Measurements from ENCODE around the gene YY2.

Gene YY2

GRCh38 chrX:21839334-21840192, 16.2 kb upstream of the YY2 start, which contains the start of gene MBTPS2:
TSS of gene MBTPS2 (plus strand) at chrX:21839617. CDS start at chrX:21839735, 118 bp downstream.
- Histone ChIP-seq H3K27ac (ENCODE audit: low read length) (peak within 1 kb of the TSS; percentile 35), H3K4me3 (ENCODE audit: low read length) (peak within 1 kb of the TSS; percentile 57), H3K36me3 (ENCODE audit: control insufficient read depth, low read depth, low read length) (no peaks in the 10 kb centered on the region), H3K9me3 (ENCODE audit: control insufficient read depth, low read depth, low read length) (peaks cover 15% of the 10 kb centered on the region), H3K9ac (ENCODE audit: low read length) (peak within 1 kb of the TSS; percentile 73), H3K4me1 (ENCODE audit: control insufficient read depth, low read depth, low read length) (peaks cover 5% of the 10 kb centered on the region), H3K27me3 (ENCODE audit: control insufficient read depth, insufficient read depth, low read length) (no peaks in the 10 kb centered on the region)

GRCh38 chrX:21840193-21840545, 15.6 kb upstream of the YY2 start:
- Histone ChIP-seq H3K27me3 (ENCODE audit: control insufficient read depth, insufficient read depth, low read length) (no peaks in the 10 kb centered on the region), H3K4me3 (ENCODE audit: low read length) (peak overlapping the region; percentile 57), H3K4me1 (ENCODE audit: control insufficient read depth, low read depth, low read length) (peaks cover 5% of the 10 kb centered on the region), H3K36me3 (ENCODE audit: control insufficient read depth, low read depth, low read length) (no peaks in the 10 kb centered on the region), H3K27ac (ENCODE audit: low read length) (peak overlapping the region; percentile 35), H3K9me3 (ENCODE audit: control insufficient read depth, low read depth, low read length) (peaks cover 18% of the 10 kb centered on the region), H3K9ac (ENCODE audit: low read length) (peak overlapping the region; percentile 73)

- Histone ChIP-seq H3K4me1 (ENCODE audit: control insufficient read depth, low read depth, low read length) (peaks cover 5% of the 10 kb centered on the region), H3K27ac (ENCODE audit: low read length) (no peak overlapping the region), H3K4me3 (ENCODE audit: low read length) (no peak overlapping the region), H3K9me3 (ENCODE audit: control insufficient read depth, low read depth, low read length) (peaks cover 15% of the 10 kb centered on the region), H3K27me3 (ENCODE audit: control insufficient read depth, insufficient read depth, low read length) (no peaks in the 10 kb centered on the region), H3K9ac (ENCODE audit: low read length) (no peak overlapping the region), H3K36me3 (ENCODE audit: control insufficient read depth, low read depth, low read length) (peaks cover 4% of the 10 kb centered on the region)
Observed at GRCh38 chrX:21843179-21843578, 12.6 kb upstream of the YY2 start.

GRCh38 chrX:21845096-21845495, 10.7 kb upstream of the YY2 start:
- H3K27me3 ChIP-seq (ENCODE audit: control insufficient read depth, insufficient read depth, low read length): no peaks in the 10 kb centered on the region
- peaks cover 4% of the 10 kb centered on the region for H3K36me3 ChIP-seq (ENCODE audit: control insufficient read depth, low read depth, low read length)
- H3K9ac ChIP-seq (ENCODE audit: low read length): no peak overlapping the region
- peaks cover 5% of the 10 kb centered on the region for H3K4me1 ChIP-seq (ENCODE audit: control insufficient read depth, low read depth, low read length)
- H3K4me3 ChIP-seq (ENCODE audit: low read length): no peak overlapping the region
- no peak overlapping the region for H3K27ac ChIP-seq (ENCODE audit: low read length)
- H3K9me3 ChIP-seq (ENCODE audit: control insufficient read depth, low read depth, low read length): peaks cover 11% of the 10 kb centered on the region

GRCh38 chrX:21847342-21847741, 8.4 kb upstream of the YY2 start:
- H3K36me3 ChIP-seq (ENCODE audit: control insufficient read depth, low read depth, low read length): peaks cover 4% of the 10 kb centered on the region
- no peaks in the 10 kb centered on the region for H3K4me1 ChIP-seq (ENCODE audit: control insufficient read depth, low read depth, low read length)
- H3K9ac ChIP-seq (ENCODE audit: low read length): no peak overlapping the region
- peaks cover 12% of the 10 kb centered on the region for H3K9me3 ChIP-seq (ENCODE audit: control insufficient read depth, low read depth, low read length)
- no peaks in the 10 kb centered on the region for H3K27me3 ChIP-seq (ENCODE audit: control insufficient read depth, insufficient read depth, low read length)
- H3K27ac ChIP-seq (ENCODE audit: low read length): no peak overlapping the region
- no peak overlapping the region for H3K4me3 ChIP-seq (ENCODE audit: low read length)

GRCh38 chrX:21853578-21853977, 2.2 kb upstream of the YY2 start:
- no peaks in the 10 kb centered on the region for H3K4me1 ChIP-seq (ENCODE audit: control insufficient read depth, low read depth, low read length)
- no peaks in the 10 kb centered on the region for H3K27me3 ChIP-seq (ENCODE audit: control insufficient read depth, insufficient read depth, low read length)
- peaks cover 9% of the 10 kb centered on the region for H3K36me3 ChIP-seq (ENCODE audit: control insufficient read depth, low read depth, low read length)
- H3K9me3 ChIP-seq (ENCODE audit: control insufficient read depth, low read depth, low read length): peaks cover 6% of the 10 kb centered on the region
- H3K27ac ChIP-seq (ENCODE audit: low read length): no peak overlapping the region
- no peak overlapping the region for H3K9ac ChIP-seq (ENCODE audit: low read length)
- no peak overlapping the region for H3K4me3 ChIP-seq (ENCODE audit: low read length)

- Histone ChIP-seq H3K9me3 (ENCODE audit: control insufficient read depth, low read depth, low read length) (peaks cover 6% of the 10 kb centered on the region), H3K4me3 (ENCODE audit: low read length) (no peak overlapping the region), H3K27me3 (ENCODE audit: control insufficient read depth, insufficient read depth, low read length) (no peaks in the 10 kb centered on the region), H3K36me3 (ENCODE audit: control insufficient read depth, low read depth, low read length) (peaks cover 9% of the 10 kb centered on the region), H3K27ac (ENCODE audit: low read length) (no peak overlapping the region), H3K4me1 (ENCODE audit: control insufficient read depth, low read depth, low read length) (no peaks in the 10 kb centered on the region), H3K9ac (ENCODE audit: low read length) (no peak overlapping the region)
Observed at GRCh38 chrX:21856504-21856903, 717 bp downstream of the YY2 start.

- H3K27ac ChIP-seq (ENCODE audit: low read length): no peak overlapping the region
- no peaks in the 10 kb centered on the region for H3K4me1 ChIP-seq (ENCODE audit: control insufficient read depth, low read depth, low read length)
- H3K9me3 ChIP-seq (ENCODE audit: control insufficient read depth, low read depth, low read length): peaks cover 14% of the 10 kb centered on the region
- no peaks in the 10 kb centered on the region for H3K27me3 ChIP-seq (ENCODE audit: control insufficient read depth, insufficient read depth, low read length)
- H3K36me3 ChIP-seq (ENCODE audit: control insufficient read depth, low read depth, low read length): no peaks in the 10 kb centered on the region
- H3K4me3 ChIP-seq (ENCODE audit: low read length): no peak overlapping the region
- no peak overlapping the region for H3K9ac ChIP-seq (ENCODE audit: low read length)
Observed at GRCh38 chrX:21863241-21863640, 7.5 kb downstream of the YY2 start.

GRCh38 chrX:21865436-21865835, 9.6 kb downstream of the YY2 start:
- Histone ChIP-seq H3K4me1 (ENCODE audit: control insufficient read depth, low read depth, low read length) (no peaks in the 10 kb centered on the region), H3K27ac (ENCODE audit: low read length) (no peak overlapping the region), H3K9me3 (ENCODE audit: control insufficient read depth, low read depth, low read length) (peaks cover 21% of the 10 kb centered on the region), H3K4me3 (ENCODE audit: low read length) (no peak overlapping the region), H3K9ac (ENCODE audit: low read length) (no peak overlapping the region), H3K36me3 (ENCODE audit: control insufficient read depth, low read depth, low read length) (no peaks in the 10 kb centered on the region), H3K27me3 (ENCODE audit: control insufficient read depth, insufficient read depth, low read length) (no peaks in the 10 kb centered on the region)

- no peak overlapping the region for H3K27ac ChIP-seq (ENCODE audit: low read length)
Observed at GRCh38 chrX:21870494-21870893, 14.7 kb downstream of the YY2 start.

GRCh38 chrX:21873063-21873775, 17.4 kb downstream of the YY2 start:
- H3K36me3 ChIP-seq (ENCODE audit: control insufficient read depth, low read depth, low read length): no peaks in the 10 kb centered on the region
- H3K4me3 ChIP-seq (ENCODE audit: low read length): no peak overlapping the region
- H3K9me3 ChIP-seq (ENCODE audit: control insufficient read depth, low read depth, low read length): peaks cover 9% of the 10 kb centered on the region
- no peak overlapping the region for H3K27ac ChIP-seq (ENCODE audit: low read length)
- H3K27me3 ChIP-seq (ENCODE audit: control insufficient read depth, insufficient read depth, low read length): no peaks in the 10 kb centered on the region
- H3K4me1 ChIP-seq (ENCODE audit: control insufficient read depth, low read depth, low read length): no peaks in the 10 kb centered on the region
- H3K9ac ChIP-seq (ENCODE audit: low read length): no peak overlapping the region

More at GRCh38 chrX:21870494-21870893, 14.7 kb downstream of the YY2 start:
- H3K4me3 ChIP-seq (ENCODE audit: low read length): no peak overlapping the region
- no peak overlapping the region for H3K9ac ChIP-seq (ENCODE audit: low read length)
- H3K27me3 ChIP-seq (ENCODE audit: control insufficient read depth, insufficient read depth, low read length): no peaks in the 10 kb centered on the region
- no peaks in the 10 kb centered on the region for H3K36me3 ChIP-seq (ENCODE audit: control insufficient read depth, low read depth, low read length)
- peaks cover 16% of the 10 kb centered on the region for H3K9me3 ChIP-seq (ENCODE audit: control insufficient read depth, low read depth, low read length)
- H3K4me1 ChIP-seq (ENCODE audit: control insufficient read depth, low read depth, low read length): no peaks in the 10 kb centered on the region
